ENCODE data around the gene PIP5K1B.
A peak's percentile ranks its signal among the peaks of the same experiment; 100 is the strongest.

The PIP5K1B gene

GRCh38 chr9:69027355-69028097, 322.5 kb downstream of the PIP5K1B start:
- H3K4me3 ChIP-seq (ENCODE audit: low read depth, low read length): no peak overlapping the region
- H3K27me3 ChIP-seq (ENCODE audit: insufficient read depth, low read length): peaks cover 33% of the 10 kb centered on the region
- peaks cover 9% of the 10 kb centered on the region for H3K4me1 ChIP-seq (ENCODE audit: control insufficient read depth, insufficient read depth, low read length, unreplicated experiment)
- no peaks in the 10 kb centered on the region for H3K36me3 ChIP-seq (ENCODE audit: insufficient read depth, low read length)
- no peaks in the 10 kb centered on the region for H3K79me2 ChIP-seq (ENCODE audit: control insufficient read depth, insufficient read depth, low read length, unreplicated experiment)
- H2AFZ ChIP-seq (ENCODE audit: low read length, unreplicated experiment): no peak overlapping the region
- no peak overlapping the region for H3K27ac ChIP-seq (ENCODE audit: low read depth, low read length)

- H3K79me2 ChIP-seq (ENCODE audit: control insufficient read depth, insufficient read depth, low read length, unreplicated experiment): no peaks in the 10 kb centered on the region
- H3K36me3 ChIP-seq (ENCODE audit: insufficient read depth, low read length): no peaks in the 10 kb centered on the region
- H3K27me3 ChIP-seq (ENCODE audit: insufficient read depth, low read length): peaks cover 22% of the 10 kb centered on the region
- no peak overlapping the region for H2AFZ ChIP-seq (ENCODE audit: low read length, unreplicated experiment)
- H3K4me3 ChIP-seq (ENCODE audit: low read depth, low read length): no peak overlapping the region
- H3K27ac ChIP-seq (ENCODE audit: low read depth, low read length): no peak overlapping the region
- peaks cover 9% of the 10 kb centered on the region for H3K4me1 ChIP-seq (ENCODE audit: control insufficient read depth, insufficient read depth, low read length, unreplicated experiment)
Observed at GRCh38 chr9:69028754-69029153, 323.7 kb downstream of the PIP5K1B start.

- Histone ChIP-seq H3K4me1 (ENCODE audit: control insufficient read depth, insufficient read depth, low read length, unreplicated experiment) (peaks cover 9% of the 10 kb centered on the region), H3K4me3 (ENCODE audit: low read depth, low read length) (no peak overlapping the region), H3K27me3 (ENCODE audit: insufficient read depth, low read length) (peaks cover 14% of the 10 kb centered on the region), H3K36me3 (ENCODE audit: insufficient read depth, low read length) (no peaks in the 10 kb centered on the region), H2AFZ (ENCODE audit: low read length, unreplicated experiment) (no peak overlapping the region), H3K27ac (ENCODE audit: low read depth, low read length) (no peak overlapping the region), H3K79me2 (ENCODE audit: control insufficient read depth, insufficient read depth, low read length, unreplicated experiment) (no peaks in the 10 kb centered on the region)
Observed at GRCh38 chr9:69029535-69029934, 324.5 kb downstream of the PIP5K1B start.

GRCh38 chr9:69030851-69031645, 326.0 kb downstream of the PIP5K1B start:
- no peak overlapping the region for H3K27ac ChIP-seq (ENCODE audit: low read depth, low read length)
- H3K79me2 ChIP-seq (ENCODE audit: control insufficient read depth, insufficient read depth, low read length, unreplicated experiment): peaks cover 2% of the 10 kb centered on the region
- H3K4me1 ChIP-seq (ENCODE audit: control insufficient read depth, insufficient read depth, low read length, unreplicated experiment): peaks cover 9% of the 10 kb centered on the region
- no peak overlapping the region for H2AFZ ChIP-seq (ENCODE audit: low read length, unreplicated experiment)
- H3K27me3 ChIP-seq (ENCODE audit: insufficient read depth, low read length): peaks cover 6% of the 10 kb centered on the region
- H3K4me3 ChIP-seq (ENCODE audit: low read depth, low read length): no peak overlapping the region
- no peaks in the 10 kb centered on the region for H3K36me3 ChIP-seq (ENCODE audit: insufficient read depth, low read length)

DNA sequence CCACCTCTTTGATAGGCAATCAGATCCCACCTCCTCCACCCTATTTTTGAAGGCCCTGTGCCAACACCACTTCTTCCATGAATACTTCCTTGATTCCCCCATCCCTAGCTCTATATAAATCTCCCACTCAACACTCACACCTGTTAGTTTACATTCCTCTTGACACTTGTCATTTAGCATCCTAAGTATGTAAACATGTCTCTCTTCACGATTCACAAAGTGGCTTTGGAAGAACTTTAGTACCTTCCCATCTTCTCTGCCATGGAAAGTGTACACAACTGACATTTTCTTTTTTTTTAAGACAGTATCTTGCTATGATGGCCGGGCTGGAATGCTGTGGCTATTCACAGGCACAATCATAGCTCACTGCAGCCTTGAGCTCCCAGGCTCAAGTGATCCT, 329.0 kb downstream of the PIP5K1B start:
- no peak overlapping the region for H2AFZ ChIP-seq (ENCODE audit: low read length, unreplicated experiment)
- no peaks in the 10 kb centered on the region for H3K27me3 ChIP-seq (ENCODE audit: insufficient read depth, low read length)
- H3K79me2 ChIP-seq (ENCODE audit: control insufficient read depth, insufficient read depth, low read length, unreplicated experiment): peaks cover 16% of the 10 kb centered on the region
- no peak overlapping the region for H3K27ac ChIP-seq (ENCODE audit: low read depth, low read length)
- H3K4me1 ChIP-seq (ENCODE audit: control insufficient read depth, insufficient read depth, low read length, unreplicated experiment): peaks cover 14% of the 10 kb centered on the region
- H3K36me3 ChIP-seq (ENCODE audit: insufficient read depth, low read length): no peaks in the 10 kb centered on the region
- H3K4me3 ChIP-seq (ENCODE audit: low read depth, low read length): no peak overlapping the region

GRCh38 chr9:69035438-69036308, 330.6 kb downstream of the PIP5K1B start, which contains the start of gene FXN:
FXN (plus strand) TSS chr9:69035752; CDS start chr9:69035783, 31 bp downstream.
- H3K4me1 ChIP-seq (ENCODE audit: control insufficient read depth, insufficient read depth, low read length, unreplicated experiment): peaks cover 12% of the 10 kb centered on the region
- H3K79me2 ChIP-seq (ENCODE audit: control insufficient read depth, insufficient read depth, low read length, unreplicated experiment): peaks cover 21% of the 10 kb centered on the region
- H3K4me3 ChIP-seq (ENCODE audit: low read depth, low read length): peak within 1 kb of the TSS; percentile 97
- no peaks in the 10 kb centered on the region for H3K27me3 ChIP-seq (ENCODE audit: insufficient read depth, low read length)
- peak within 1 kb of the TSS; percentile 51; the same call in 1 of the 2 replicates for H3K27ac ChIP-seq (ENCODE audit: low read depth, low read length)
- H3K36me3 ChIP-seq (ENCODE audit: insufficient read depth, low read length): no peaks in the 10 kb centered on the region
- peak within 1 kb of the TSS; percentile 86 for H2AFZ ChIP-seq (ENCODE audit: low read length, unreplicated experiment)

- H2AFZ ChIP-seq (ENCODE audit: low read length, unreplicated experiment): peak overlapping the region; percentile 86
- H3K79me2 ChIP-seq (ENCODE audit: control insufficient read depth, insufficient read depth, low read length, unreplicated experiment): peaks cover 28% of the 10 kb centered on the region
- H3K27me3 ChIP-seq (ENCODE audit: insufficient read depth, low read length): no peaks in the 10 kb centered on the region
- H3K36me3 ChIP-seq (ENCODE audit: insufficient read depth, low read length): no peaks in the 10 kb centered on the region
- peak overlapping the region; percentile 51; the same call in 1 of the 2 replicates for H3K27ac ChIP-seq (ENCODE audit: low read depth, low read length)
- H3K4me1 ChIP-seq (ENCODE audit: control insufficient read depth, insufficient read depth, low read length, unreplicated experiment): peaks cover 6% of the 10 kb centered on the region
- peak overlapping the region; percentile 97 for H3K4me3 ChIP-seq (ENCODE audit: low read depth, low read length)
Observed at GRCh38 chr9:69036309-69036708, 331.3 kb downstream of the PIP5K1B start.

- Histone ChIP-seq H3K27ac (ENCODE audit: low read depth, low read length) (no peak overlapping the region), H3K4me1 (ENCODE audit: control insufficient read depth, insufficient read depth, low read length, unreplicated experiment) (peaks cover 5% of the 10 kb centered on the region), H3K79me2 (ENCODE audit: control insufficient read depth, insufficient read depth, low read length, unreplicated experiment) (peaks cover 29% of the 10 kb centered on the region), H3K36me3 (ENCODE audit: insufficient read depth, low read length) (no peaks in the 10 kb centered on the region), H2AFZ (ENCODE audit: low read length, unreplicated experiment) (peak overlapping the region; percentile 86), H3K4me3 (ENCODE audit: low read depth, low read length) (peak overlapping the region; percentile 97), H3K27me3 (ENCODE audit: insufficient read depth, low read length) (no peaks in the 10 kb centered on the region)
Observed at GRCh38 chr9:69036799-69037198, 331.8 kb downstream of the PIP5K1B start.

DNA sequence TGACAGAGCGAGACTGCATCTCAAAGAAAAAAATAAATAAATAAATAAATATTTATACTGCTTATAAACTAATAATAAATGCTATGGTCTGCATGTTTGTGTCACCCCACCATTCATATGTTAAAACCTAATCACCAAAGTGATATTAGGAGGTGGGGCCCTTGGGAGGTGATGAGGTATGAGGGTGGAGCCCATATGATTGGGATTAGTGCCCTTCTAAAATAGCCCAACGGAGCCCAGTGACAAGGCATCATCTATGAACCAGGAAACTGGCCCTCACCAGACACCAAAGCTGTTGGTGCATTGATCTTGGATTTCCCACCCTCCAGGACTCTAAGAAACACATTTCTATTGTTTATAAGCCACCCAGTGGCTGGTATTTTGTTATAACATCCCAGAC, 335.6 kb downstream of the PIP5K1B start:
- Histone ChIP-seq H3K27me3 (ENCODE audit: insufficient read depth, low read length) (no peaks in the 10 kb centered on the region), H3K36me3 (ENCODE audit: insufficient read depth, low read length) (no peaks in the 10 kb centered on the region), H3K4me3 (ENCODE audit: low read depth, low read length) (no peak overlapping the region), H3K27ac (ENCODE audit: low read depth, low read length) (no peak overlapping the region), H3K79me2 (ENCODE audit: control insufficient read depth, insufficient read depth, low read length, unreplicated experiment) (peaks cover 31% of the 10 kb centered on the region), H3K4me1 (ENCODE audit: control insufficient read depth, insufficient read depth, low read length, unreplicated experiment) (peaks cover 11% of the 10 kb centered on the region), H2AFZ (ENCODE audit: low read length, unreplicated experiment) (no peak overlapping the region)

All from ACC112 (cell line).